PC-9 (cell line): Measurements from ENCODE around the gene PDE11A. TPM values are rescaled to one million over a fixed set of nuclear protein-coding genes. Genes with fewer than 3 reads are reported as not detected.

Experiments used
- BruUV-seq: library from RNA; stranded (reverse); fragments of 400-500 nt; replicated peaks from 2 replicates; lab custom pipeline; 2021; lab: Mats Ljungman, UMichigan
- CTCF ChIA-PET: fragments of 300-600 bp; sonication (Branson Sonifier 250); formaldehyde crosslinking; loops from one replicate; lab custom pipeline; 2022; ENCODE audit warnings: antibody characterized with exemption; lab: Charles Lee
- POLR2A ChIA-PET: fragments of 300-600 bp; sonication (Branson Sonifier 250); formaldehyde crosslinking; loops from one replicate; lab custom pipeline; 2022; ENCODE audit warnings: antibody characterized with exemption; ENCODE audit not compliant: unreplicated experiment; lab: Charles Lee
- DNase-seq, 2 experiments: peaks; one replicate each; pipeline versions ENCODE4 v3.0.0 to v3.0.0-alpha.2; 2015 to 2022; ENCODE audit warnings: mixed read lengths in 1 of 2
- H2AFZ ChIP-seq: fragments of 200-600 bp; sonication (generic); 2 replicates; pipeline ENCODE4 v1.8.1; 2017; ENCODE audit warnings: antibody characterized with exemption
- H3F3A ChIP-seq: fragments of 200-600 bp; sonication (generic); 2 replicates; pipeline ENCODE4 v1.8.1; 2017; ENCODE audit warnings: antibody characterized with exemption, mild to moderate bottlenecking, low read depth; ENCODE audit not compliant: insufficient read depth
- H3K27ac ChIP-seq: fragments of 200-600 bp; sonication (generic); 2 replicates; pipeline ENCODE4 v1.6.1; 2016; ENCODE audit warnings: mixed run types
- H3K27me3 ChIP-seq: fragments of 200-600 bp; sonication (generic); 2 replicates; pipeline ENCODE4 v1.6.1; 2016; ENCODE audit warnings: low read depth, mixed run types; ENCODE audit not compliant: insufficient read depth
- H3K36me3 ChIP-seq: fragments of 200-600 bp; sonication (generic); 2 replicates; pipeline ENCODE4 v1.6.1; 2016; ENCODE audit warnings: low read depth, mixed run types
- H3K4me1 ChIP-seq: fragments of 200-600 bp; sonication (generic); replicated peaks from 2 replicates; pipeline ENCODE4 v1.6.1; 2016; ENCODE audit warnings: mixed run types; ENCODE audit not compliant: insufficient read depth
- H3K4me2 ChIP-seq: fragments of 200-600 bp; sonication (generic); 2 replicates; pipeline ENCODE4 v1.6.1; 2017; ENCODE audit warnings: mixed run types
- H3K4me3 ChIP-seq: fragments of 200-600 bp; sonication (generic); 2 replicates; pipeline ENCODE4 v1.6.1; 2016; ENCODE audit warnings: mixed run types
- H3K79me2 ChIP-seq: fragments of 200-600 bp; sonication (generic); 2 replicates; pipeline ENCODE4 v1.6.1; 2017; ENCODE audit warnings: low read depth, mixed run types
- H3K9me2 ChIP-seq: fragments of 200-600 bp; sonication (generic); 2 replicates; pipeline ENCODE4 v1.8.1; 2017; ENCODE audit warnings: mild to moderate bottlenecking; ENCODE audit not compliant: insufficient read depth
- H3K9me3 ChIP-seq: fragments of 200-600 bp; sonication (generic); 2 replicates; pipeline ENCODE4 v1.8.1; 2016; ENCODE audit warnings: low read depth; ENCODE audit not compliant: insufficient read depth
- H4K20me1 ChIP-seq: fragments of 200-600 bp; sonication (generic); 2 replicates; pipeline ENCODE4 v1.8.1; 2017; ENCODE audit not compliant: insufficient read depth
- EZH2 ChIP-seq: fragments of 200-600 bp; sonication (generic); IDR thresholded peaks from 2 replicates; pipeline ENCODE4 v1.8.0; 2017; ENCODE audit warnings: antibody characterized with exemption, low read depth
- intact Hi-C: fragments of 100-400 bp; cut with micrococcal nuclease; formaldehyde crosslinking; loops from one replicate; pipeline ENCODE4 v1.10.0; 2022; ENCODE audit not compliant: unreplicated experiment
- total RNA-seq: library from RNA; stranded (reverse); gene quantifications from 2 replicates; pipeline ENCODE4 v1.2.3, GENCODE V29; 2021
- TF ChIP-seq, protein P1 (sequence below): fragments of 200-600 bp; sonication (generic); conservative IDR thresholded peaks from 2 replicates; pipeline ENCODE4 v1.6.1; 2017; ENCODE audit warnings: mixed run types, antibody characterized with exemption, mild to moderate bottlenecking, moderate library complexity

Gene PDE11A
- total RNA-seq, 1 experiment from 2014 or later, result 1.4 TPM

DNA sequence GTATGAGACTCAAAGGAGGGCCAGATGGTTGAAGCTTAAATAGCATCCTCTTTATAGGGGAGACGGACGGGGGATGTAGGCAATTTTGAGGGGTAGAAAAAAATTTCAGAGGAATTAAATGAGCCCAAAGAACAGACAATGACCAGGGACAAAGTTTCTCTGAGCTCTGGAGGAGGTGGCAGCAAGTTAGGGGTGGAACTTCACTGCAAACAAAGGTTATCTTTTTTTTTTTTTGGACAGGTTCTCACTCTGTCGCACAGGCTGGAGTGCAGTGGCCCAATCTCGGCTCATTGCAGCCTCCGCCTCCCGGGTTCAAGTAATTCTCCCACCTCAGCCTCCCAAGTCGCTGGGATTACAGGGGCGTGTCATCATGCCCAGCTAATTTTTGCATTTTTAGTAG, 195.6 kb downstream of the PDE11A start:
- Histone ChIP-seq H3K4me2 (no peak overlapping the region), H3K27ac (no peak overlapping the region), H2AFZ (no peak overlapping the region), H3K4me1 (no peaks in the 10 kb centered on the region), H3K79me2 (no peaks in the 10 kb centered on the region), H3K9me3 (no peaks in the 10 kb centered on the region), H4K20me1 (no peaks in the 10 kb centered on the region), H3K9me2 (no peaks in the 10 kb centered on the region), H3K27me3 (no peaks in the 10 kb centered on the region), H3F3A (no peaks in the 10 kb centered on the region), H3K36me3 (no peaks in the 10 kb centered on the region), H3K4me3 (no peak overlapping the region)
- DNase-seq, result no peak
- no peak for TF ChIP-seq EZH2
- TF ChIP-seq, protein P1, sequence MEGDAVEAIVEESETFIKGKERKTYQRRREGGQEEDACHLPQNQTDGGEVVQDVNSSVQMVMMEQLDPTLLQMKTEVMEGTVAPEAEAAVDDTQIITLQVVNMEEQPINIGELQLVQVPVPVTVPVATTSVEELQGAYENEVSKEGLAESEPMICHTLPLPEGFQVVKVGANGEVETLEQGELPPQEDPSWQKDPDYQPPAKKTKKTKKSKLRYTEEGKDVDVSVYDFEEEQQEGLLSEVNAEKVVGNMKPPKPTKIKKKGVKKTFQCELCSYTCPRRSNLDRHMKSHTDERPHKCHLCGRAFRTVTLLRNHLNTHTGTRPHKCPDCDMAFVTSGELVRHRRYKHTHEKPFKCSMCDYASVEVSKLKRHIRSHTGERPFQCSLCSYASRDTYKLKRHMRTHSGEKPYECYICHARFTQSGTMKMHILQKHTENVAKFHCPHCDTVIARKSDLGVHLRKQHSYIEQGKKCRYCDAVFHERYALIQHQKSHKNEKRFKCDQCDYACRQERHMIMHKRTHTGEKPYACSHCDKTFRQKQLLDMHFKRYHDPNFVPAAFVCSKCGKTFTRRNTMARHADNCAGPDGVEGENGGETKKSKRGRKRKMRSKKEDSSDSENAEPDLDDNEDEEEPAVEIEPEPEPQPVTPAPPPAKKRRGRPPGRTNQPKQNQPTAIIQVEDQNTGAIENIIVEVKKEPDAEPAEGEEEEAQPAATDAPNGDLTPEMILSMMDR, result no peak
- intact Hi-C loops, result no loop called here
- ChIA-PET POLR2A (no interaction called here), CTCF (interaction anchor here (0.5 kb wide), 1 partner anchor 721 kb away, joined by 8 read pairs; no protein-coding TSS in a partner anchor)
- no TSS peak for BruUV-seq

DNA sequence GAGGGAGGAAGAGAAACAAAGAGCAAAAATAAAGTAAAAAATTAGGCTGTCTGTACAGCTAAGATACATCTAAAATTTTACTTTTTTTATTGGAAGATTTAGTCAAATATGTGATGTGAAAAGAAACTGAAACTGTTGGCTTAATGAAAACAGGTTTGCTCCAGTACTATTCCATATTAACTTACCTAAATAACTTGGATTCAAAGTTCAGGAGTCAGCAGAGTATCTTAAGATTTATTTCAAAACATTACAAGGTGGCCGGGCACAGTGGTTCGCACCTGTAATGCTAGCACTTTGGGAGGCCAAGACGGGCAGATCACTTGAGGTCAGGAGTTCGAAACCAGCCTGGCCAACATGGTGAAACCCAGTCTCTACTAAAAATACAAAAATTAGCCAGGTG, 197.9 kb downstream of the PDE11A start:
- POLR2A ChIA-PET, result no interaction called here
- no peak overlapping the region for H3K4me2 ChIP-seq

DNA sequence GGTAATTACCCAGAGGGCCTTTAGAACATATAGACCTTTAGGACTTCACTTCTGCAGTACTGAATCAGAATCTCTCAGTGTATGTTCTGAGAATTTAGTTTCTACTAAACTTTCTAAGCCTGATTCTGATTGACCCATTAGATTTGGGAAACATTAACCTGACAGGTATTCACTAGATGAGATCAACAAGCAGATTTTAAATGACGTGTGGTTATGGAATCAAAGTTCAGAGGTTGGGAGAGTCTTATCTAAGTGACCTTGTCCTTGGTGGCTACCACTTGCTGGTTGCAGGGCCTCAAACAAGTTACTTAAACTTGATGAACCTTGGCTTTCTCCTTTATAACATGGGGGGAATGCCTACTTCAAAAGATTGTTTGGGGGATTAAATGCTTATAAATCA, 198.7 kb downstream of the PDE11A start:
- intact Hi-C loops, result no loop called here
- CTCF ChIA-PET, result no interaction called here
- DNase-seq, result no peak

More for the DNA sequence above, 197.9 kb downstream of the PDE11A start:
- Histone ChIP-seq H3K27me3 (no peaks in the 10 kb centered on the region), H3F3A (no peaks in the 10 kb centered on the region), H3K36me3 (no peaks in the 10 kb centered on the region), H2AFZ (no peak overlapping the region), H4K20me1 (no peaks in the 10 kb centered on the region), H3K4me3 (no peak overlapping the region), H3K9me2 (no peaks in the 10 kb centered on the region), H3K9me3 (no peaks in the 10 kb centered on the region), H3K79me2 (no peaks in the 10 kb centered on the region), H3K4me1 (no peaks in the 10 kb centered on the region), H3K27ac (no peak overlapping the region)
- intact Hi-C loops, result no loop called here
- no TSS peak for BruUV-seq
- CTCF ChIA-PET, result no interaction called here
- DNase-seq, result no peak
- TF ChIP-seq EZH2, result no peak
- TF ChIP-seq, protein P1, result no peak

More for the DNA sequence above, 198.7 kb downstream of the PDE11A start:
- no peaks in the 10 kb centered on the region for H3K9me3 ChIP-seq
- no peaks in the 10 kb centered on the region for H3K79me2 ChIP-seq
- H3K9me2 ChIP-seq, result no peaks in the 10 kb centered on the region
- no peaks in the 10 kb centered on the region for H4K20me1 ChIP-seq
- no peak overlapping the region for H3K4me3 ChIP-seq
- POLR2A ChIA-PET, result no interaction called here
- no peaks in the 10 kb centered on the region for H3K4me1 ChIP-seq
- H2AFZ ChIP-seq, result no peak overlapping the region
- TF ChIP-seq, protein P1, result no peak
- TF ChIP-seq EZH2, result no peak
- no peak overlapping the region for H3K4me2 ChIP-seq
- H3K27me3 ChIP-seq, result no peaks in the 10 kb centered on the region
- H3F3A ChIP-seq, result no peaks in the 10 kb centered on the region
- no peaks in the 10 kb centered on the region for H3K36me3 ChIP-seq
- BruUV-seq, result no TSS peak
- no peak overlapping the region for H3K27ac ChIP-seq
